CD4-positive, alpha-beta T cell (primary cell): ENCODE data around the gene DLEC1. TPM values are rescaled to one million over a fixed set of nuclear protein-coding genes. Genes with fewer than 3 reads are reported as not detected.

ENCODE experiments used
- ATAC-seq: fragments of 200-7000 bp; cut with Tn5 transposase; one replicate; pipeline ENCODE4 v1.10.0; 2022; ENCODE audit warnings: mild to moderate bottlenecking; ENCODE audit not compliant: poor library complexity
- CTCF ChIA-PET: fragments of 350-600 bp; sonication (Branson Sonifier 250); formaldehyde crosslinking; loops from one replicate; lab custom pipeline; 2021; ENCODE audit warnings: antibody characterized with exemption, inconsistent platforms; lab: Charles Lee
- POLR2A ChIA-PET: fragments of 350-600 bp; sonication (Branson Sonifier 250); formaldehyde crosslinking; loops from one replicate; lab custom pipeline; 2021; ENCODE audit warnings: antibody characterized with exemption, inconsistent platforms; lab: Charles Lee
- DNase-seq, 14 experiments: peaks; one replicate each; pipeline ENCODE4 v3.0.0-alpha.2; 2013 to 2020; ENCODE audit warnings: mixed read lengths in 2 of 14
- H3K27ac ChIP-seq, 2 donors: one replicate each; pipeline versions ENCODE4 v1.5.1 to v1.7.0; 2013; ENCODE audit warnings: low read length in 2 of 2, low read depth in 1 of 2, mild to moderate bottlenecking in 1 of 2
- H3K27me3 ChIP-seq, 2 experiments: 1 replicate in 1 of 2; 2 replicates in 1 of 2; pipeline versions ENCODE4 v1.6.1 to v1.7.0; 2013; ENCODE audit warnings: low read length in 2 of 2, control low read depth in 1 of 2, mild to moderate bottlenecking in 1 of 2, moderate library complexity in 1 of 2; ENCODE audit not compliant: insufficient read depth in 2 of 2, control insufficient read depth in 1 of 2
- H3K36me3 ChIP-seq: one replicate; pipeline ENCODE4 v1.6.1; 2013; ENCODE audit warnings: low read length, control low read depth; ENCODE audit not compliant: insufficient read depth
- H3K4me1 ChIP-seq: one replicate; pipeline ENCODE4 v1.6.1; 2013; ENCODE audit warnings: low read length, control low read depth; ENCODE audit not compliant: insufficient read depth
- H3K4me3 ChIP-seq: one replicate; pipeline ENCODE4 v1.5.1; 2013; ENCODE audit warnings: mild to moderate bottlenecking, low read length, moderate library complexity
- H3K9me3 ChIP-seq, 2 experiments: 1 replicate in 1 of 2; 2 replicates in 1 of 2; pipeline versions ENCODE4 v1.6.1 to v1.7.0; 2013; ENCODE audit warnings: low read length in 2 of 2, mild to moderate bottlenecking in 2 of 2, control low read depth in 1 of 2, moderate library complexity in 1 of 2; ENCODE audit not compliant: control insufficient read depth in 1 of 2, insufficient read depth in 1 of 2
- H3K27ac Mint-ChIP-seq: one replicate; pipeline ENCODE4 v1.8.0; 2020; ENCODE audit warnings: mixed read lengths
- H3K27me3 Mint-ChIP-seq: one replicate; pipeline ENCODE4 v1.8.0; 2021; ENCODE audit warnings: mixed read lengths
- H3K36me3 Mint-ChIP-seq: one replicate; pipeline ENCODE4 v1.8.0; 2021; ENCODE audit warnings: low read depth, mixed read lengths
- H3K4me1 Mint-ChIP-seq: one replicate; pipeline ENCODE4 v1.8.0; 2021; ENCODE audit warnings: low read depth, mixed read lengths
- H3K4me3 Mint-ChIP-seq: one replicate; pipeline ENCODE4 v1.8.0; 2020; ENCODE audit warnings: mild to moderate bottlenecking, mixed read lengths
- H3K9me3 Mint-ChIP-seq: one replicate; pipeline ENCODE4 v1.8.0; 2020; ENCODE audit warnings: mixed read lengths
- CTCF ChIP-seq: fragments of 200-600 bp; IDR thresholded peaks from one replicate; pipeline ENCODE4 v1.8.0; 2022; ENCODE audit warnings: antibody characterized with exemption, mild to moderate bottlenecking
- intact Hi-C, 2 experiments: fragments of 100-400 bp; cut with DNase I in 1 of 2; cut with micrococcal nuclease in 1 of 2; formaldehyde crosslinking; loops; one replicate each; pipeline versions ENCODE4 v1.15.1 to v1.9.0; 2023 to 2025; cut with DNase I, micrococcal nuclease
- total RNA-seq, 174 experiments: library from RNA in 2 of 174; stranded (reverse) in 2 of 174; gene quantifications; one replicate each; pipeline ENCODE4 v1.2.3 and lab custom pipeline; 2021 to 2026

The DLEC1 gene
- total RNA-seq, 2 experiments from 2014 or later, result 4.4 to 5.1 TPM

DNA sequence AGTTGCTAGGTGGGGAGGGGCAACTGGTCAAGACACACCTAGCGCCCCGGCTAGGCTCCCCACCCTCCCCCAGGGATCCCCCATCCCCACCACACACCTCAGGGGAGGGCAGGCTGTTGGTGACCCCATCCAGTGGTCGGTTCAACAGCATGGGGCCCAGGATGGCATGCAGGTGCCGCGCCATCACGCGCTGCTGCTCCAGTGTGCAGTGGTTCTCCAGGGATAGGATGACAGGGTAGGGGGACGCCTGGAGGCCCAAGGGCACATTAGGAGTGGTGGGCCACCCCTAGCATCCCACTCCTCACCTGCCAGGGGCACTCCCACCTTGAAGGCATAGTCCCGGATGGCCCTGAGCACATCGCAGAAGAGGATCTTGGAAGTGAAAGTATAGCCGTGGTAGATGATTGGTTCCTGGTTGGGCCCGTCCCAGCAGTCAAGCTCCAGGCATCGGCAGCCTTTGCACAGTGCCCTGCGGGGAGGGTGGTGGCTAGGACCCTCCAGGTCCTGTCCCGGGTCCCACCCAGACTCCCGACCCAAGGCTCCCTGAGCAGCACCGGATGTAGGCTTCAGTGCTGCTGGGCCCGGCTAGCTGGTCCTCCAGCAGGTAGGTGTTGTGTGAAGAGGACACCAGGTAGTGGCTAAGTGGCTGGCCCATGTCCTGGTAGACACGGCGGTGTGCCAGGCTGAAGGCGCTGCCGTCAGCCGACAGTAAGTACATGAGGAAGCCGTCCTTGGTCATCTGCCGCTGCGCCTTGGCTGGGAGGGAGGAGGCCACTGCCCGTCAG is 29.0 kb upstream of the DLEC1 start:
- H3K4me3 Mint-ChIP-seq, result no peak overlapping the region
- H3K27me3 Mint-ChIP-seq, result no peaks in the 10 kb centered on the region
- DNase-seq (no peak), ATAC-seq (no peak)
- Histone ChIP-seq H3K27ac (no peak overlapping the region), H3K4me1 (no peaks in the 10 kb centered on the region), H3K4me3 (no peak overlapping the region), H3K9me3 (no peaks in the 10 kb centered on the region), H3K36me3 (peaks cover 61% of the 10 kb centered on the region), H3K27me3 (no peaks in the 10 kb centered on the region)
- H3K27ac Mint-ChIP-seq, result no peak overlapping the region
- peaks cover 48% of the 10 kb centered on the region for H3K36me3 Mint-ChIP-seq
- no peak for TF ChIP-seq CTCF
- H3K4me1 Mint-ChIP-seq, result peaks cover 2% of the 10 kb centered on the region
- ChIA-PET CTCF (no interaction called here), POLR2A (no interaction called here)
- H3K9me3 Mint-ChIP-seq, result no peaks in the 10 kb centered on the region
- intact Hi-C loops, result loop anchor here in 1 of 2 experiments (10.0 kb wide), 2 partner anchors 1165 to 1375 kb away; partner anchors contain the start of gene SLC25A38

DNA sequence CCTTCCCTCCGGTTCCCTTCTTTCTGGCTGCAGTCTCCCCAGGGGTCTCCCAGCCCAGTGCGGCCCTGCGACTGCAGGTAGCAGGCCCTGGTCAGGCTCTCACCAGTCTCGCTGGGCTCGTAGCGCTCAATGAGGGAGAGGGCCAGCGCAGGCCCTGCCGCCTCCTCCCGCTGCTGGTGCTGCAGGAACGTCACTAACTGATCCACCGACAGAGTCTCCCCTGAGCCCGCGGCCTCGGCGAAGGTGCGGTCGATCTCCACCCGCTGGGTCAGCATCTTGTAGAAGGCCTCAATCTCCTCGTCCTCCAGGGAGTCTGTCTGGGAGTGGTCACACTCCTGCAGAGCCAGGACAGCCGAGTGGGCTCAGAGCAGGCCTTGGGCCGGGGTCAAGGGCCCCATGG is 27.9 kb upstream of the DLEC1 start:
- H3K27ac Mint-ChIP-seq, result no peak overlapping the region
- ATAC-seq, result no peak
- intact Hi-C loops, result no loop called here
- Histone ChIP-seq H3K27ac (no peak overlapping the region), H3K9me3 (peaks cover under 1 to 2% of the 10 kb centered on the region in 2 experiments), H3K27me3 (no peaks in the 10 kb centered on the region), H3K4me3 (no peak overlapping the region), H3K36me3 (peaks cover 65% of the 10 kb centered on the region), H3K4me1 (no peaks in the 10 kb centered on the region)
- no peak for DNase-seq
- no peak overlapping the region for H3K4me3 Mint-ChIP-seq
- TF ChIP-seq CTCF, result no peak
- no peaks in the 10 kb centered on the region for H3K4me1 Mint-ChIP-seq
- H3K36me3 Mint-ChIP-seq, result peaks cover 53% of the 10 kb centered on the region
- H3K27me3 Mint-ChIP-seq, result no peaks in the 10 kb centered on the region
- no peaks in the 10 kb centered on the region for H3K9me3 Mint-ChIP-seq
- ChIA-PET POLR2A (no interaction called here), CTCF (no interaction called here)

DNA sequence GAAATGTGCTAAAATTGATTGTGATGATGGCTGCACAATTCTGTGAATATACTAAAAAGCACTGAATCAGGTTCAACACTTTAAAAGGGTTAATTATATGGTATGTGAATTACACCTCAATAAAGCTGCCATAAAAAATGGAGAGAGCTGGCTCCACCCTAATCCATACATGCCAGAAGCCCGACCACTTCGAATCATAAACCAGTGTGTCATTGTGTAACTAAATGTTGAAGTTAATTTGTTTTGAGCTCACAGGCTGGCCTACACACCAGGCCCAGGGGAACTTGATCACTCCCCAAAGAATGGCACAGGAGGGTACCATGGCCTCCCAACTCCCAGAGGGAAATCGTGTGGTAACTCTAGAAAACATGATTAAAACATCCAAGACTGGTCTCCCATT is 23.5 kb upstream of the DLEC1 start:
- Mint-ChIP-seq H3K9me3 (no peaks in the 10 kb centered on the region), H3K27ac (no peak overlapping the region), H3K4me1 (no peaks in the 10 kb centered on the region), H3K27me3 (no peaks in the 10 kb centered on the region), H3K36me3 (peaks cover 77% of the 10 kb centered on the region), H3K4me3 (no peak overlapping the region)
- no peak overlapping the region for H3K27ac ChIP-seq
- H3K4me1 ChIP-seq, result no peaks in the 10 kb centered on the region
- ATAC-seq (no peak), DNase-seq (no peak)
- H3K4me3 ChIP-seq, result no peak overlapping the region
- peaks cover 7 to 23% of the 10 kb centered on the region in 2 experiments for H3K9me3 ChIP-seq
- no peaks in the 10 kb centered on the region for H3K27me3 ChIP-seq
- no peak for TF ChIP-seq CTCF
- ChIA-PET CTCF (interaction anchor here (1.1 kb wide), 1 partner anchor 26 kb away, joined by 3 read pairs; no protein-coding TSS in a partner anchor), POLR2A (no interaction called here)
- intact Hi-C loops, result no loop called here
- peaks cover 72% of the 10 kb centered on the region for H3K36me3 ChIP-seq
